M059J (cell line): ENCODE results near the gene MRPL9. TPM values are rescaled to one million over a fixed set of nuclear protein-coding genes. Genes with fewer than 3 reads are reported as not detected.
"Not testable (repeated sequence)": the region's sequence is repeated elsewhere in the genome, so short reads cannot be mapped to it uniquely, and the experiment has no call there.

Source experiments
- DNase-seq: peaks from one replicate; pipeline ENCODE4 v3.0.0-alpha.2; 2012; ENCODE audit warnings: low read depth
- total RNA-seq: library from RNA; depleted of rRNA; stranded (reverse); fragments of >200 nt; shearing (Covaris generic); gene quantifications from 2 replicates; pipeline ENCODE4 v1.2.3, GENCODE V29; 2014

The MRPL9 gene
- total RNA-seq, 1 experiment from 2014 or later, result 173 TPM

- DNase-seq, result not testable (repeated sequence)
These were observed 29.3 kb downstream of the MRPL9 start for GRCh38 chr1:151733995-151734394.

GRCh38 chr1:151733126-151733525 is 30.2 kb downstream of the MRPL9 start:
- no peak for DNase-seq

- DNase-seq, result no peak
These were observed 33.4 kb downstream of the MRPL9 start for GRCh38 chr1:151729966-151730291.

DNA sequence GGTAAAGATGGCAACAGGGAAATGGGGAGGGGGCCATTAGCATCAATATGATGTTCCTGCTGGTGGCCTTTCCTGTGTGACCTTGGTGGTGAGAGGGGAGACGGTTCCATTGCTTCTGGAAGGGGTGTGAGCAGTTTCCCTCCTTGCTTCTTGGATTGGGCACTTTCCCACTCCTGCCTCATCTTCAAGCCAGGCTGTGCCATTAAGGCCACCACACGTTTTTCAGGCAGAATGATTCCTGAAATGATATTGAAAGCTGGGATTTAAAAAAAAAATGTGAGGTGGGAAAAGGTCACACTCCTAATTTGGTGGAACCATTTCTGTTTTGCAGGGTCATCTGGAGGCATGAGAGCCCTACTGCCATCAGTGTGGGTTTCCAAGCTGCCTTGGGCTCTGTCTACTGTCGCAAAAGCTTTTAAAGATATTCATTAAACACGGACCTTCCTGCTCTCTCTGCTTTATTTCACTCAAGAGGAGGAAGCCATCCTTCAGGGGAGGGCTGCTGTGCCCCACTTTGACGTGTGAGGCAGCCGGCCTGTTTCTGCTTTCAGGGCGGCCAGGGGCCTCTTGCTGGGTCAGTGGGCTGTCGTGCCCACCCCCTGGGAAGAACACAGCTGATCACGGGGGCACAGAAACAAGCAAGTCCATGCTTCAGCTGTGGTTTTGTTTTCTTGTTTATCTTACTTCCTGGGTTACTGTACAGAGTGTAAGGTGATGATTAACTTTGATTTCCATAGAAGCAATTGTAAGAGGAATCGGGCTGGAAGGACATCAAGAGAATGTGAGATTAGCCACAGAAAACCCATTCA is 33.9 kb downstream of the MRPL9 start:
- no peak for DNase-seq

DNA sequence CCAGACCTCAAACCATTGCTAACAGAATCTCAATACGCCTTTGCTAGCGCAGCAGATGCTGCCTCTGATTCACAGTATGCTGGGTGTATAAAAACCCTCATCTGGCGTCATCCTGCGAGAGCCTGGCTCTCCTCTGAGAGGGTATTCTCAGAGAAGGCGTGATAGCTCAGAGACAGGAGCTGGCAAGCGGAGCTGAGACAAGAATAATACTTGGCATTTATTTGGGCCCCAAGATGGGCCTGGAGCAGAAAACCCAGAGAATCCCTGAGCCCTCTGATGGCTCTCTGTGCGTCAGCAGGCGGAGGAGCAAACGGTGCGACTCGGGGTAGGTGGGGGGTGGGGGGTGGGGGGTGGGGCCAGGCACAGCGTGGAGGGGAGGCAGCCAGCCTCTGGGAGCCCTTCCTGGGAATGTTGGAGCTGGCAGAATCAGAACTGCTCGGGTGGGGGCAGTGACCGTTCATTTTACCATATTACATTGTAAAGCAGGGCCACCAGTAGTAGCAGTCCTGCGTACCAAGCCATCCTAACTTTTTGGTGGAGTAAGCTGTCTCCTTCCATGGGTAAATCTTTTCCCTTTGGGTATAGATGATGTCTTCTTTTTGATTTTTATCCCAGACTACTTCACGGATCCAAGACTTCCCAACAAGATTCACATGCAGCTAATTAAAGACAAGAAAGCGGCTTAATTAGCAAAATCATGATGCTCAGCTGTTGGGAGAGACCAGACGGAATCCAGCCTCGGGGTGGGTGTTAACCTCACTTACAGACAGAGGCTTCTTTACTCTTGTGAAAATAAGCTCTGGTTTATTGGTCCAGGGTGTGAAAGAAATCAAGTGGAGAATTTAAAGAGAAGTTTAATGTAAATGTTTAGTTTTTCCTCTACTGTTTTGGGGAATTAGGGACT is 34.9 kb downstream of the MRPL9 start:
- no peak for DNase-seq

DNA sequence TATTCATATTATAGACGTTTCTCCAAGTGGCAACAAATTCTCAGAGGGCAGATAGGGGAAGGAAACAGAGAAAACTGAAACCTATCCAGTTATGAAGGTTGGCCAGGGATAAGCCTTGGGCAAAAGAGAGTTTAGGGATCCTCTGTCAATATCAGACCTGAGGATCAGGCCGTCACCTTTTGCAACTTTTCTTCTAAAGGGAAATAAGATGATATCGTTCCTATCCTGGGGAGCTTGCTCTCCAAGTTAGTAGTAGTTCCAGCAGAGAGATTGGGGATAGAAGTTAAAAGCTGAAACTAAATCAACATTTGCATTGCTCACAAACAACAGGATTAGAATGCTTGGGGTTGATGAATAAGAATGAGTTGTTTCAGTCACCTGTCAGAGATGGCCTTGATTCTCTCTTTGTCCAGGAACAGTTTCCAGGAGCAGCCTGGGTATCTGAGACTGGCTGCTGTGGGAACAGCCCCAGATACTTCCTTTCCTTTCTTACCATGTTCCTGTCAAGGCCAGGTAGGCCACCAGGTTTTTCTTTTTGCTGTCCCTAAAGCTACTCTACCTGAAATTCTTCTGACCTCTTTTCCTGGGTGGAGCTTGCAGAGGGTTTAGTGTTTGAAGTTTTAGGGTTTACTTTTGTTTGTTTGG is 39.4 kb downstream of the MRPL9 start:
- no peak for DNase-seq

DNA sequence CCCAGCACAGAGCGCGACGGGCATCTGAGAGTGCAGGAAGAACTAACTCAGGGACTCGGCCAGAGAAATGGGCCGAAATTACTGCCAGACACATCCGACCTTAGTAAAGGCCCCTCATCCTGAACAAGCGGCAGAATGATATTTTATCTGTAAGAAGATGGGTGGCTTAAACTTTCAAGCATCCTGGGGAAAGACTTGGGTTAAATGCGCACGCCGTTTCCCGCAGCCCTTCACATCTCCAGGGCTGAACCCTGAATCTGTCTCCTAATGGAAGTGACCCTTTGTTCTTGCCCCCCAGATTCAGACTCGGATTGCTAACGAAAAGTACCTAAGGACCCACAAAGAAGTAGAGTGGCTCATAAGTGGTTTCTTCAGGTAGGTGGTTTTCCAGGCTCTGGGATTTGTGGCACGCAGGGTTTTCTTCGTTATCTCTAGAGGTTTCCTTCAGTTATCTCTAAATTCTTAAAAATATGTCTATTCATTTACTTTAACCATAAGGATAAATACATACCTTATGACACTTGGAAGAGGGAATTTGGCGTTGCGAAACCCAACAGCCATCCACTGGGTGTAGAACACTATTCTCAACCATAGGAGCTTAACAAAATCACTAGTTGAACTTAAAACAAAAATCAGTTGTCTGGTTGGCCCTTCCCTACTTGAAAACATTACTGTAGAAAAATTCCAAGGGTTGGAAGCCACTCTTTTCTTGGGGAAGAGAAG is 41.3 kb downstream of the MRPL9 start:
- DNase-seq, result no peak

GRCh38 chr1:151720974-151721787 is 42.1 kb downstream of the MRPL9 start, which contains the start of gene RIIAD1:
Gene RIIAD1 (plus strand): TSS chr1:151721522. CDS start chr1:151721537, 15 bp downstream.
- DNase-seq, result no peak

DNA sequence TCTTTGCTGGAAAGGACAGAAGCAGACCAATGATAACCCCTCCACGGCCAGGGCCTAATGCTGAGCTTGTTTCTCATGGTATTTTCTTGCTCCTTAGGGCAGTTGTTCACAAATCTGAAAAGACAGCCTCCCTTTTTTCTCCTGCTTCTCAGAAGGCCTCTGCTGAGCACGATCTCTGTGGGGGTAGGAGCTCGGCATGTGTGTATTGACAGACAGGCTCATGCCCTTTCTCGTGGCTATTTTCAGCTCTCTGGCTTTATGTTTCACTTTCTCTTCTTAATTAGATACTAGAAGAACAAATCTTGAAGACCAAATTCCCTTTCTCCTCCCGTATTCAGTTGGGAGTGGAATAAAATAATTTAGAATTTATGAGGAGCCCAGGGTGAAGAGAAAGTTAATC is 42.7 kb downstream of the MRPL9 start:
- DNase-seq, result peak; percentile 25

GRCh38 chr1:151720125-151720524 is 43.2 kb downstream of the MRPL9 start:
- DNase-seq, result no peak

- no peak for DNase-seq
These were observed 44.6 kb downstream of the MRPL9 start for GRCh38 chr1:151718666-151719065.

DNA sequence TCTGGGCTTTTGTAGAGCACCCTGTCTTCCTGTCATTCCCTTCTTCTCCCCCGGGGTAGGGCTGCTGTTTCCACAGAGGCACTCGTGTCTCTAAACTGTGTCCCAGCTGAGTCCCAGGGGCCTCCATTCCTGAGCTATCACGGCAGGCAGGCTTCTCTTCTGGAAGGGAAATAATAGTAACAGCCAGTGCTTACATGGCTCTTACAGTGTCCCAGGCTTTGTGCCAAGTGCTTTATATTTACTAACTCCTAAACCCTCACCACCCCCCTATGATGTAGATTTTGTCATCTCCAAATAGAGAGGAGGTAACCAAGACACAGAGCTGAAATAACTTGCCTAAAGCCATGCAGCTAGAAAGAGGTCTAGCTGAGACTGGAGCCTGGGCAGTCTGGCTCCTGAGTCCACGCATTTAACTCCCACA is 45.3 kb downstream of the MRPL9 start:
- no peak for DNase-seq

DNA sequence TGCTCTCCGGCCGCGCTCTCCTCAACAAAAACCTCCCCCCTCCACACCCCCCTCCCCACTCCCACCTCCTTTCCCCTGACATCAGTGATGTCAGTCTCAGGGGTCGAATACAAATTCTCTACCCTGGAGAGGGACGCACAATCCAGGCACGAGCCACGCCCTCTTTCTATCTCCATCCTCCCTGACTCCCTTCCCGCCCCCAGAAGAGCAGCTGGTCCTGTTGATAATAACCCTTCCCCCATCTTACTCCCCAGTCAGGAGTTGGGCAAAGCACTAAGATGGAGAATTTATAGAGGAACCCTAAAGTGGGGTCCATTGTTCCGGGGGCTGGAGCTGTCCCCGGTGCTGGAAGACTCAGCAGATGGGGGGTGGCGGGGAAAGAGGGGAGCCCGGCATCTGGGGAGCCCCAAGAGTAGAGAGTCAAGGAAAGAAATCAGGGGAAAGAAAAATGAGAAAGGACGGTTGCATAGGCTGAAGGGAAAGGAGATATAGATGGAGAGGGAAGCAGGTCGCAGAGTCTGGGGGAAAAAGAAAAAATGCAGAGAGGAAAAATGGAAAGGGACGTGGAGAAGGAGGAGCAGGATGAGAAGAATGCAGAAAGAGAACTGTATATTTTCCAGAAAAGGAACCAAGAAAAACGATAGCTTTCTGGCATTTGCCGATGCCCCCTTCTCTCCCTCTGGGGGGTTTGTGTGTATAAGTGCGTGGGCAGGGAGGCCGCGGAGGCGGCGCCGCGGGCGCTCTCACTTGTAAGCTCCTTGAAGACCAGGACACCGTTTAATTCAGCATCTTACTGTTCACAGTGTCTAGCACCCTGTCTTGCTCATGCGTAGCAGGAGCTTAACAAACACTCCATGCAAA is 46.3 kb downstream of the MRPL9 start, which contains the start of gene CELF3:
TSS of gene CELF3 (minus strand) at position 33 of the 861 bp plus-strand sequence. CDS start 783 bp downstream, outside the sequence.
- no peak for DNase-seq

- no peak for DNase-seq
These were observed 46.9 kb downstream of the MRPL9 start for GRCh38 chr1:151716405-151716762.

- DNase-seq, result peak; percentile 20
These were observed 47.4 kb downstream of the MRPL9 start for GRCh38 chr1:151715726-151716404.

DNA sequence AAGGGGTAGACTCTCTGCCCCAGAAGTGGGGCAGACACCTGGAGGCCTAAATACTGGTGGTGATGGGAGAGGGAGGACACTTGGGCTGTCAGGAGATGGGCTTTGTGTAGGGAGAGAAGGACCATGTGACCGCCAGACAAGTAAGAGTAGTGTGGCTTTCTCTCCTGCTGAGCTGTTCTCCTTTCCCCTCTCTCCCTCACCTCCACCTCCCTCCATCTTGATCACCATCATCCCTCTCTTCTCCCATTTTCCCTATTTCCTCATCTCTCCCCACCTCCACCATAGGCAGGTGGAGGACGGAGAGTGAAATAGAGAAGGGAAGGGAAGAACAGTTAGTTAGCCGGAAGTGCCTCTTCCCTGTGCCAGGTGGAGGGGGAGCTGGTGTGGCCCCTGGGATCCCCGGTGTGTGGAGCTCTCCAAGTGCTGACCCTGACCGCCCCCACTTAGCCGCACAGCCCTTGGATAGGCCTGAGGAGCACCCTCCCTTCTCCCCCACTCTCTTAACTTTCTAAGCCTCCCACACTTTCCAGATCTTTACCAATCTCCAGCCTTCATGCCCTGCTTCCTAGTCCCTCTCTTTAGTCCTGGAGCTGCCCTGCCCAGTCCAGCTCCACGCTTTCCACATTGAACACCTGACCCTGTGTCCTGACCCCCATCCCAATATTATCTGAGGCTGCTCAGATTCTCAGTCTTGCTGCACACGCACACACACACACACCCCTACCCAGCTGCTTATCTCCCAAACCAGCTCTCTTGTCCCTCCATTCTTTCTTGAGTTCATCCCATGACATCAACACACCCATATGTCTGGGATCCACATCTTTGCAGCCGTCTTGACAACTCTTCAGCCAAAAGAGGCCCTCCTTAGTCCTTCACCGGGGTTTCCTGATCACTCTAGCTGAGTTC is 48.2 kb downstream of the MRPL9 start:
- DNase-seq, result no peak

GRCh38 chr1:151713874-151714273 is 49.4 kb downstream of the MRPL9 start:
- no peak for DNase-seq

DNA sequence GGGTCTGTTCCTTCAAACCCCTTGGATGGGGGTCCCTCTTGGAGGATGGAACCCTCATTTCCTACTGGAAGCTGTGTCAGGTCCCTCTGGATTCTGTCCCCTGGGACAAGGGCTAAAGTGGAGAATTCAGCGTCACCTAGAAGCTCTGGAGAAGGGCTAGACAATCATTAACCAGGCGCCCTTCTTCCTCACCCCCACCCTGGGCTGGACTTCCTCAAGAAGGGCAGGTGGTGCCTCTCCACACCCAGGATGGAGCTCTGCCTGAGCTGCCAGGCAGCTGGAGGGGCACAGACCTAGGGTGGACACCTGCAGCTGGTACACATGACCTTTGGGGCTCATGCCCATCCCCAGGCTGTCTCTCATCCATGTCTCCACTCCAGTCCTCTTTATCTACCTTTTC is 50.3 kb downstream of the MRPL9 start:
- DNase-seq, result no peak
